Measurements from ENCODE around the gene PBX1. TPM values are rescaled to one million over a fixed set of nuclear protein-coding genes. Genes with fewer than 3 reads are reported as not detected.
A peak's percentile ranks its signal among the peaks of the same experiment; 100 is the strongest.

Gene PBX1
- total and polyA plus RNA-seq, 2 experiments from 2014 or later = 40.0 to 104 TPM

DNA sequence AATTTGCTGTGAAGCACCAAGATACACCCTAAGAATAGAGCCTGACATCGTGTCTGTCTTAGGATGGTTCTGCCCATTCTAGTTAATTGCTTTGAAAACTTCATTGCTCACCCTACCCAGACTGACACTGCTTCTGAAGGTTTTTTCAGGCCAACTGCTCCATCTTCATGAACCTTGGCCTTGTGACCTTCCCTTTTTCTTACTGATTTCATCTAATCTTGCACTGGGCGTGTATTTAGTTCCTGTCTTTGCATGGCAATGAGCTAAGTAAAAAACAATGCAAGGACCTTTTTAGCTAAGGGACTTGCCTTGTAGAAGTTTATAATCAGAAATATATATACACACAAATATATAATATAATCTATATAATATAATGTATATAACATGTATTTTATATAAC lies 108.0 kb downstream of the PBX1 start (continued):
- TF ChIP-seq ZNF331 (CRISPR knock-in tag; IDR thresholded peaks at IDR 0.05; ENCODE audit: low read depth) (no peak), EZH2 (IDR thresholded peaks at IDR 0.05; ENCODE audit: low read depth, unreplicated experiment) (no peak)

DNA sequence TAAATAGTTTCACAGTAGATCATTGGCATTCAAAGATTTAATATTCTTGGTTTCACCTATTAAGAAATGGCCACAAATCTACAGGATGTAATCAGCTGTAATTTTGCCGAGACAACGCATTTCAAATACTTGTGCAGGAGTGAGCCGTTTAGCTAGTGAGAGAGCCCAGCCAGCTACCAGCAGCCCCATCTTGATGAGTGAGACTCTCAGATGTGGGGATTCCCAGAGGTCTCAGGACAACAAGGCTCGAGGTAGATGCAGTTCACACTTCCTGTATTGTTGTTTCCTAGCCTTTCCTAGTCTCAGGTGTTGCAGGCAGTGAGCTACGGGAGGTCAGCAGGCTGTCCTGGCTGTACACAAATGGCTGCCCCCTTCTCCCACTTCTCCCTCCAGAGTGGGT lies 108.6 kb downstream of the PBX1 start:
- Histone ChIP-seq H3K27ac (ENCODE audit: low read depth) (no peak overlapping the region), H3F3A (replicated peaks; ENCODE audit: low read depth) (peaks cover 8% of the 10 kb centered on the region; the same call in 1 of the 2 replicates), H3K27me3 (ENCODE audit: insufficient read depth) (no peaks in the 10 kb centered on the region), H2AFZ (no peak overlapping the region), H3K79me2 (replicated peaks; ENCODE audit: insufficient read depth) (peaks cover 99% of the 10 kb centered on the region), H3K9me2 (ENCODE audit: insufficient read depth) (no peaks in the 10 kb centered on the region), H3K4me2 (no peak overlapping the region), H3K4me3 (no peak overlapping the region), H4K20me1 (replicated peaks; ENCODE audit: insufficient read depth) (peaks cover 44% of the 10 kb centered on the region), H3K36me3 (ENCODE audit: insufficient read depth) (no peaks in the 10 kb centered on the region), H3K4me1 (ENCODE audit: insufficient read depth) (peaks cover 55% of the 10 kb centered on the region)
- TF ChIP-seq EZH2phosphoT487 (IDR thresholded peaks at IDR 0.05; ENCODE audit: unreplicated experiment) (no peak), ZNF114 (CRISPR knock-in tag; IDR thresholded peaks at IDR 0.05) (no peak), CREB1 (CRISPR knock-in tag; IDR thresholded peaks at IDR 0.05; ENCODE audit: low read depth) (no peak), EZH2 (IDR thresholded peaks at IDR 0.05; ENCODE audit: low read depth, unreplicated experiment) (no peak), POLR2AphosphoS5 (IDR thresholded peaks at IDR 0.05; ENCODE audit: low read depth) (no peak), ZNF331 (CRISPR knock-in tag; IDR thresholded peaks at IDR 0.05; ENCODE audit: low read depth) (no peak), NANOG (IDR thresholded peaks at IDR 0.05; ENCODE audit: borderline replicate concordance) (no peak)
- TF ChIP-seq, protein P1, sequence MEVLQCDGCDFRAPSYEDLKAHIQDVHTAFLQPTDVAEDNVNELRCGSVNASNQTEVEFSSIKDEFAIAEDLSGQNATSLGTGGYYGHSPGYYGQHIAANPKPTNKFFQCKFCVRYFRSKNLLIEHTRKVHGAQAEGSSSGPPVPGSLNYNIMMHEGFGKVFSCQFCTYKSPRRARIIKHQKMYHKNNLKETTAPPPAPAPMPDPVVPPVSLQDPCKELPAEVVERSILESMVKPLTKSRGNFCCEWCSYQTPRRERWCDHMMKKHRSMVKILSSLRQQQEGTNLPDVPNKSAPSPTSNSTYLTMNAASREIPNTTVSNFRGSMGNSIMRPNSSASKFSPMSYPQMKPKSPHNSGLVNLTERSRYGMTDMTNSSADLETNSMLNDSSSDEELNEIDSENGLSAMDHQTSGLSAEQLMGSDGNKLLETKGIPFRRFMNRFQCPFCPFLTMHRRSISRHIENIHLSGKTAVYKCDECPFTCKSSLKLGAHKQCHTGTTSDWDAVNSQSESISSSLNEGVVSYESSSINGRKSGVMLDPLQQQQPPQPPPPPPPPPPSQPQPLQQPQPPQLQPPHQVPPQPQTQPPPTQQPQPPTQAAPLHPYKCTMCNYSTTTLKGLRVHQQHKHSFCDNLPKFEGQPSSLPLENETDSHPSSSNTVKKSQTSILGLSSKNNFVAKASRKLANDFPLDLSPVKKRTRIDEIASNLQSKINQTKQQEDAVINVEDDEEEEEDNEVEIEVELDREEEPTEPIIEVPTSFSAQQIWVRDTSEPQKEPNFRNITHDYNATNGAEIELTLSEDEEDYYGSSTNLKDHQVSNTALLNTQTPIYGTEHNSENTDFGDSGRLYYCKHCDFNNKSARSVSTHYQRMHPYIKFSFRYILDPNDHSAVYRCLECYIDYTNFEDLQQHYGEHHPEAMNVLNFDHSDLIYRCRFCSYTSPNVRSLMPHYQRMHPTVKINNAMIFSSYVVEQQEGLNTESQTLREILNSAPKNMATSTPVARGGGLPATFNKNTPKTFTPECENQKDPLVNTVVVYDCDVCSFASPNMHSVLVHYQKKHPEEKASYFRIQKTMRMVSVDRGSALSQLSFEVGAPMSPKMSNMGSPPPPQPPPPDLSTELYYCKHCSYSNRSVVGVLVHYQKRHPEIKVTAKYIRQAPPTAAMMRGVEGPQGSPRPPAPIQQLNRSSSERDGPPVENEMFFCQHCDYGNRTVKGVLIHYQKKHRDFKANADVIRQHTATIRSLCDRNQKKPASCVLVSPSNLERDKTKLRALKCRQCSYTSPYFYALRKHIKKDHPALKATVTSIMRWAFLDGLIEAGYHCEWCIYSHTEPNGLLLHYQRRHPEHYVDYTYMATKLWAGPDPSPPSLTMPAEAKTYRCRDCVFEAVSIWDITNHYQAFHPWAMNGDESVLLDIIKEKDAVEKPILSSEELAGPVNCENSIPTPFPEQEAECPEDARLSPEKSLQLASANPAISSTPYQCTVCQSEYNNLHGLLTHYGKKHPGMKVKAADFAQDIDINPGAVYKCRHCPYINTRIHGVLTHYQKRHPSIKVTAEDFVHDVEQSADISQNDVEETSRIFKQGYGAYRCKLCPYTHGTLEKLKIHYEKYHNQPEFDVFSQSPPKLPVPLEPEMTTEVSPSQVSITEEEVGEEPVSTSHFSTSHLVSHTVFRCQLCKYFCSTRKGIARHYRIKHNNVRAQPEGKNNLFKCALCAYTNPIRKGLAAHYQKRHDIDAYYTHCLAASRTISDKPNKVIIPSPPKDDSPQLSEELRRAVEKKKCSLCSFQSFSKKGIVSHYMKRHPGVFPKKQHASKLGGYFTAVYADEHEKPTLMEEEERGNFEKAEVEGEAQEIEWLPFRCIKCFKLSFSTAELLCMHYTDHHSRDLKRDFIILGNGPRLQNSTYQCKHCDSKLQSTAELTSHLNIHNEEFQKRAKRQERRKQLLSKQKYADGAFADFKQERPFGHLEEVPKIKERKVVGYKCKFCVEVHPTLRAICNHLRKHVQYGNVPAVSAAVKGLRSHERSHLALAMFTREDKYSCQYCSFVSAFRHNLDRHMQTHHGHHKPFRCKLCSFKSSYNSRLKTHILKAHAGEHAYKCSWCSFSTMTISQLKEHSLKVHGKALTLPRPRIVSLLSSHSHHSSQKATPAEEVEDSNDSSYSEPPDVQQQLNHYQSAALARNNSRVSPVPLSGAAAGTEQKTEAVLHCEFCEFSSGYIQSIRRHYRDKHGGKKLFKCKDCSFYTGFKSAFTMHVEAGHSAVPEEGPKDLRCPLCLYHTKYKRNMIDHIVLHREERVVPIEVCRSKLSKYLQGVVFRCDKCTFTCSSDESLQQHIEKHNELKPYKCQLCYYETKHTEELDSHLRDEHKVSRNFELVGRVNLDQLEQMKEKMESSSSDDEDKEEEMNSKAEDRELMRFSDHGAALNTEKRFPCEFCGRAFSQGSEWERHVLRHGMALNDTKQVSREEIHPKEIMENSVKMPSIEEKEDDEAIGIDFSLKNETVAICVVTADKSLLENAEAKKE (CRISPR knock-in tag; IDR thresholded peaks at IDR 0.05) = no peak
- ATAC-seq = peak; percentile 12; the same call in 1 of the 3 replicates
- Mint-ChIP-seq H3K27me3 (ENCODE audit: insufficient read depth, low read depth, poor library complexity) (peaks cover 13% of the 10 kb centered on the region), H3K9me3 (no peaks in the 10 kb centered on the region), H3K4me3 (no peak overlapping the region), H3K36me3 (ENCODE audit: low read depth) (peaks cover 3% of the 10 kb centered on the region; the same call in 1 of the 3 replicates), H3K27ac (no peak overlapping the region), H3K4me1 (peaks cover 72% of the 10 kb centered on the region)
- DNase-seq (ENCODE audit: low spot score) = peak; percentile 29

All from GM23338 (cell line).